Measurements from ENCODE around the gene MRPL38.
A peak's percentile ranks its signal among the peaks of the same experiment; 100 is the strongest.

DNA sequence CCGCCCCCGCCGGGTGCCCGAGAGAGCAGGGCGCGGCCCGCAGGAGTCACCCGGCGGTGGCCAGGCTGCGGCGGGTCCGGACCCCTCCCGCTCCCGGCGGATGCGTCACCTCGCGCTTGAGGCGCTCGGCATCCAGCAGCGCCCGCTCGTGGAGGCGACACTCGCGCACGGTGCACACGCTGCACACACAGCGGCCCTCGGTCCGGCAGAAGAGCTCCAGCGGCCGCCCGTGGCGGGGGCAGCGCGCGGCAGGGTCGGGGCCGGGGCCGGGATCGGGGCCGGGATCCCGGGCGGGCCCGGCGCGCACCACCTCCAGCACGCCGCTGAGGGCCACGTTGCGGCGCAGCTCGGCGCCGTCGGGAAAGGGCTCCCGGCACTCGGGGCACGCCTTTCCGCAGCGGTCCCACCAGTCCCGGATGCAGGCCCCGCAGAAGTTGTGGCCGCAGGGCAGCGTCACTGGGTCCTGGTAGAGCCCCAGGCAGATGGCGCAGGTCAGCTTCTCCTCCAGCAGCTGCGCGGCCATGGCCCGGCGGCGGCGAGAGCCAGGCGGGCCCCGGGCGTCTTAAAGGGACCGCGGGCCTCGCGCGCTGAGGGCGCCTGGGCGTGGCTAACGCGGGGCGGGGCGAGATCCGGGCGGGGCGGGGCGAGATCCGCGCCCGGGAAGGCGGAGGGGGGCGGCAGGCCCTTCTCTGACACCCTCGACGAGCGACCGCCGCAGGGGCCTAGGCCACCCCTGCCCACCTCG is 8.1 kb downstream of the MRPL38 start, which contains the start of gene TRIM65:
- TF ChIP-seq POLR2A (IDR thresholded peaks at IDR 0.05) (peak; percentile 74), POLR2AphosphoS5 (IDR thresholded peaks at IDR 0.05) (no peak)
